ENCODE results near the gene TSPEAR. TPM values are rescaled to one million over a fixed set of nuclear protein-coding genes. Genes with fewer than 3 reads are reported as not detected.
A peak's percentile ranks its signal among the peaks of the same experiment; 100 is the strongest.
"Not testable (repeated sequence)": the region's sequence is repeated elsewhere in the genome, so short reads cannot be mapped to it uniquely, and the experiment has no call there.

Gene TSPEAR
- total RNA-seq, 1 donor from 2014 or later = 0.06 TPM

- DNase-seq (ENCODE audit: low spot score) = no peak
Measured at GRCh38 chr21:44630440-44630839, 80.9 kb downstream of the TSPEAR start.

DNA sequence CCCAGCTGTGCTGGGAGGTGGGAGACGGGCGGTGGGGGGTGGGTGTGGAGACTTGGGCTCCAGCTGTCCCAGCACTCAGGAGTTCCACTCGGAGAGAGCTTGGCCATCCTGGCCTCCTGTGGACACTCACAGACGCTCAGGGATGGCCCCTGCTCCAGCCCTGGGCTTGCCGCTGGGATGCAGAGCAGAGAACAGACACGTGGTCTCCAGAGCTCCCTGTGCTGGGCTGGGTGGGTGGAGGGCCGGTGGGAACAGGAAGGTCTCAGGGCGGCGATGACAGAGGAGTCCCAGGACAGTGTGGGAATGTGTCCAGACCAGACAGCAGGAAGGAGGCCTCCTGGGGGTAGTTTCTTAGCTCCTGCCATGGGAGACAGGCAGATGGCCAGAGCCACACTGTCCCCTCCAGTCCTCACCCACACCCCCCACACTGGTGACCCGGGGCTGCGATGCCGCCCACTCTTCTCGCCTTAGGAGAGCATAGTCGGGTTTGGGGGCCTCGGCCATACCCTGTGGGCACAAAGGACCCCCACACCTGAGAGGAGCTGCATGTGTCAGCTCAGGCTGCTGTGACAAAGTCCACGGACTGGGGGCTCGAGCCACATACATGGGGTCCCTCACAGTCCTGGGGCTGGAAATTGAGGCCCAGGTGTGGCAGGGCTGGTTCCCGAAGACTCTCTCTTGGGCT, 82.5 kb downstream of the TSPEAR start:
- DNase-seq (ENCODE audit: low spot score) = no peak

- DNase-seq (ENCODE audit: low spot score) = not testable (repeated sequence)
Measured at GRCh38 chr21:44627831-44628233, 83.5 kb downstream of the TSPEAR start.

DNA sequence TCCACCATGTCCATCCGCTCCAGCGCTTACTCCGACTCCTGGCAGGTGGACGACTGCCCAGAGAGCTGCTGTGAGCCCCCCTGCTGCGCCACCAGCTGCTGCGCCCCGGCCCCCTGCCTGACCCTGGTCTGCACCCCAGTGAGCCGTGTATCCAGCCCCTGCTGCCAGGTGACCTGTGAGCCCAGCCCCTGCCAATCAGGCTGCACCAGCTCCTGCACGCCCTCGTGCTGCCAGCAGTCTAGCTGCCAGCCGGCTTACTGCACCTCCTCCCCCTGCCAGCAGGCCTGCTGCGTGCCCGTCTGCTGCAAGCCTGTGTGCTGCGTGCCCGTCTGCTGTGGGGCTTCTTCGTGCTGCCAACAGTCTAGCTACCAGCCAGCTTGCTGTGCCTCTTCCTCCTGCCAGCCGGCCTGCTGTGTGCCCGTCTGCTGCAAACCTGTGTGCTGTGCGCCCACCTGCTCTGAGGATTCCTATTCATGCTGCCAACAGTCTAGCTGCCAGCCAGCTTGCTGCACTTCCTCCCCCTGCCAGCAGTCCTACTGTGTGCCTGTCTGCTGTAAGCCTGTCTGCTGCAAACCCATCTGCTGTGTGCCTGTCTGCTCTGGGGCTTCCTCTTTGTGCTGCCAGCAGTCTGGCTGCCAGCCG, 84.1 kb downstream of the TSPEAR start:
- DNase-seq (ENCODE audit: low spot score) = not testable (repeated sequence)

- DNase-seq (ENCODE audit: low spot score) = no peak
Measured at GRCh38 chr21:44626673-44627143, 84.7 kb downstream of the TSPEAR start, which contains the start of gene KRTAP10-9. Gene KRTAP10-9, plus strand, starts transcription at chr21:44627093. Its CDS starts 79 bp downstream, at chr21:44627172.

- no peak for DNase-seq (ENCODE audit: low spot score)
Measured at GRCh38 chr21:44626262-44626661, 85.1 kb downstream of the TSPEAR start.

GRCh38 chr21:44625756-44626155, 85.6 kb downstream of the TSPEAR start:
- no peak for DNase-seq (ENCODE audit: low spot score)

- DNase-seq (ENCODE audit: low spot score) = no peak
Measured at GRCh38 chr21:44623575-44623974, 87.8 kb downstream of the TSPEAR start.

- no peak for DNase-seq (ENCODE audit: low spot score)
Measured at GRCh38 chr21:44619886-44620285, 91.5 kb downstream of the TSPEAR start.

DNA sequence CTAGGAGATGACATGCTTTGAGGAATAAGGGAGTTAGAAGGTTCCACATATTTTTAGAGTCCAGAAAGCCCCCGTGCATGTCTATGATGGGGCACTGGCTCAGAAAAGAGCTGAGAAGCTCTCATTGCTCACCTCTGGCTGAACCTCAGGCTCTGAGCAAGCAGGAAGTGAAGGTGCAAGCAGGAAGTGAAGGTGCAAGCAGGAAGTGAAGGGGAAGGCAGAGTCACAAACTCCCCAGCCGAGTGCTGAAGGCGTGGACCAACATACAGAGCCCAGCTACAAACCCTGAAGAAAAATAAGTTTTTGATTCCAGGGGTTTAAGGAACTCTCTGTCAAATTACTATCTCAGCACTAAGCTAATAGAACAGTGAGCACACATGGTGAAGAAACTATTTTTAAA, 92.5 kb downstream of the TSPEAR start:
- DNase-seq (ENCODE audit: low spot score) = peak; percentile 16

DNA sequence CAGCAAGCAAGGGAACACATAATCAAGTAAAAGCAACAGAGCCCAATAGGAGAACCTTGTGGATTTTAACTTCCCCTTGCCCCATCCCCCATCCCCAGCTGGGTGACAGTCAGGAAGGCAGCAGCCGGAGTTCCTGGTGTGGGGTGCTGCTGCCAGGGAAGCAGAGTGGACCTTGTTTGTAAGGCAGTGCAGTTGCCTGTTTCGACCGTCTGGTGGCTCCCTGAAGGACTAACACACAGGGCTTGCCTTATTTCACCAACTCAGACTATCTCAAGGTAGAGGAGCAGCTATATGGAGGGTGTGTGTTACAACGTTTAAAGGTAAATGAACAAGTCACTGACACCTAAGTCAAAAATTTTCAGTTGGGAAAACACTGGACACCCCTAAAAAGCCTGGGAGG, 92.9 kb downstream of the TSPEAR start:
- peak; percentile 39 for DNase-seq (ENCODE audit: low spot score)

- no peak for DNase-seq (ENCODE audit: low spot score)
Measured at GRCh38 chr21:44617071-44617501, 94.3 kb downstream of the TSPEAR start.

DNA sequence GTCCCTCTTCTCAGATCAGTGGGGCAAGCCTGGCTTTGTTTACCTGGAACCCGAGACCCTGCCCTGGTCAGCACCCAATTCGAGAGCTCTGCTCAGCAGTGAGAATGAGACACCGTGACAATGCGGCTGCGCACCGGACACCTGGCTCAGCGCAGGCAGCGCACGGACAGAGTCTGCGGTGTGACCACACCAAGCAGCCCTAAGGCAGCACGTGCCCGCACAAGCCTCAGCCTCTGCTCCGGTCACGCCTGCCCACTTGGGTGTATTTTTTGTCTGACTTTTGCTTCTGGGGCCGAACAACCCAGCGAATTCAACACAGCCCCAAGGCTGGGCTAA, 94.8 kb downstream of the TSPEAR start:
- DNase-seq (ENCODE audit: low spot score) = no peak

DNA sequence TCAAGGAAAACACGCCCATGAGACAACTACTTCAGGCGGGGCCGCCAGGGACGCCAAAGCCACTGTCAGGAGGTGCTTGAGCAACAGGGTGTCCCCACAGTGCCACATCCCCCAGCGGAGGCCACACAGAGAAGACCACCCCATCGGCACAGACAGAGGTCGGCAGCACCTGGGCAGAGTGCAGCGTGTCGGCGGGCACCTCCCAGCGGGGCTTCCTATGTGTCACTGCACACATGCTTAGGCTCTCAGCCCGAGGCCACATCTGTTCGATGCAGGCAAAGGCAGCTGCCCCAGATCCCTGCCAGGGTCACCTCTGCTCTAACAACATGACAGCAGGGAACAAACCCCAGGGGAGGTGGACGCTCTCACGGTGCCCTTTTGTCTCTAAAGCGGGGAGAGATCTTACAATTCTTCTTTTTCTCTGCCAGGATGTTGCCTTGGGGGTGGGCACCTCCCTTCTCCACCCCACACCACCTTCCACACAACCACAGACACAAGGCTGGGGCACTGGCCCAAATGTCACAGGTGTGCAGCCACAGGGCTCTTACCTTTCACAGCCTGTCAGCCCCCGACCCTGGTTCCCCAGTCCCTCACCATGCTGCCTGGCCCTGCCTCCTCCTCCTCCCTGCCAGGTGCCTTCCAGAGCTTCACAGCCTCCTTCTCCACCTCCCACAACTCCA, 95.3 kb downstream of the TSPEAR start:
- DNase-seq (ENCODE audit: low spot score) = no peak

DNA sequence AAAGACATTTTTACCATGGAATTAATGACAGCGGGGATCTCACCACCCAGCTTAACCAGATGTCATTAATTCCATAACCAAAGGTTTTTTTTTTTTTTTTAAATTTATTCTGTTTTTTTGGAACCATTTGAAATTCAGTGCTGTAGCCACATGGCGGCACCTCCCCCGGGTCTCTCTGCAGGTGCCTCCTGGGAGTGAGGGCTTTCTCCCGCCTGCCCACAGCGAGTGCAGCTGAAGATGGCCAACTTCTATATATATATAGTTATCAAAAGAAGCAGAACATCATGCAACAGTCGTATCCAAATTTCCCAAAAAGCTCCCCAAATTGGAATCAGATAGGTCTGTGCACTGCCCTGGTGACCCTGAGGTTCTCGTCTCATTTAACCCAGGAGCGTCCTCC, 95.9 kb downstream of the TSPEAR start:
- DNase-seq (ENCODE audit: low spot score) = no peak

GRCh38 chr21:44614961-44615391, 96.4 kb downstream of the TSPEAR start:
- DNase-seq (ENCODE audit: low spot score) = no peak

DNA sequence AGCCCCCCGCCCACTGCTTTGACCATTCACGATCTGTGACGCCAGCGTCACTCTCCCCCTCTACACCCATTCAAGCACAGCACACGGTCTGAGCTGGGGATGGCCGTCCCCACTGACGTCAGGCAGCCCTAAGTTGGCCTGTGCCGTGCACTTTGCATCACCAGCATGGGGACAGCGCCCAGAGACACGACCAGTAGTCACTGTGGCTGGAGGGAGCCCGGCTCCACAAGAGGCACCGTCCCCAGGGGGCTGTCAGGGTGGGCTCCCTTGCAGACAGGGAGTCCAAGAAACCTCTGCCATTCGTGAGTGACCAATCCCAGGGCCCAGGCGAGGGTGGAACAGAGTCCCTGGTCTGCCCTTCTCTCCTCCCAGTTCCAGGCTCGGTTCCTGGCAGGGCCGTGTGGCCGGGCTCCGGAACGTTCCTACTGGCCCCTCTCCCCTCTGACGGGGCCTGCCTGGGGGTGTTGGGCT, 97.2 kb downstream of the TSPEAR start:
- DNase-seq (ENCODE audit: low spot score) = no peak

- DNase-seq (ENCODE audit: low spot score) = no peak
Measured at GRCh38 chr21:44613386-44614155, 97.8 kb downstream of the TSPEAR start.

DNA sequence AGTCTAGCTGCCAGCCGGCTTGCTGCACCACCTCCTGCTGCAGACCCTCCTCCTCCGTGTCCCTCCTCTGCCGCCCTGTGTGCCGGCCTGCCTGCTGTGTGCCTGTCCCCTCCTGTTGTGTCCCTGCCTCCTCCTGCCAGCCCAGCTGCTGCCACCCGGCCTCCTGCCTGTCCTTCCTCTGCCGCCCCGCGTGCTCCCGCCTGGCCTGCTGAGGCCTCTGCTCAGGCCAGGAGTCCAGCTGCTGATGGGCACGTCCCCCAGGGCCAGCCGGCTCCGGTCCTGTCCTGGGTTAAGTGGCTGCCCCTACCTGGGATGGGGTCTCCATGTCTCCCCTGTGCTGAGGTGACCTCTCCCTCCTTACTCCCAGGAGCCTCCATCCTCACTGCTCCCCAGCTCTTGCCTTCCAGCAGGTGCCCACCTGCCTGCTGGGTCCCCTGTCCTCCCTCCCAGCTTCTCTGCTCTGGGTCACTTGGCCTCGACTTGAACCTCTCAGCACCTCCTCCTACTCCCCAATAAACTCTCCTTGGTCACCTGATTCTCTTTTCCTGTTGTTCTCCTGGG, 98.6 kb downstream of the TSPEAR start:
- DNase-seq (ENCODE audit: low spot score) = no peak

- DNase-seq (ENCODE audit: low spot score) = no peak
Measured at GRCh38 chr21:44612029-44612486, 99.3 kb downstream of the TSPEAR start, which contains the start of gene KRTAP10-8. Gene KRTAP10-8, plus strand, starts transcription at chr21:44612079. Its CDS starts 22 bp downstream, at chr21:44612101.

DNA sequence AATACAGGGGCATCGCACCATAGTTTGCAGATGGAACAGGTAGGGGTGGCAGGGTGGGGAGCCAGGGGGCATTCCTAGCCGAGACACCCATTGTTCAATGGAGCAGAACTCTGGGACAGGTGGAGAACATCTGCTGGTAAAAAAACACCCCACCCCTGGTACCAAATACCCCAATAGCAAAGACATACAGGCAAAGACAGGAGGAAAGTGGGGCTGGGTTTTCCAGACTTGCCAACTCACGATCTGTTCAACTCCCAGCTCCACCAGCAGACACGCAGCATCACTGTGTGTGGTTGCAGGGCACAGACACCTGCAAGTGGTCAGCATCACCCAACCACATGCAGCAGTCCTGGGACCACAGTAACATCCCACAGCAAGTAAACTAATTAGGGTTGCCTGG, 99.8 kb downstream of the TSPEAR start:
- DNase-seq (ENCODE audit: low spot score) = no peak
